ENCODE measurements around the gene MTHFD1L. TPM values are rescaled to one million over a fixed set of nuclear protein-coding genes. Genes with fewer than 3 reads are reported as not detected.

Gene MTHFD1L
- total RNA-seq, 5 donors from 2014 or later (not counting 1 experiment from before 2014, with no cell fraction given), result 9.3 to 34.2 (median 26.7) TPM

GRCh38 chr6:150993253-150993652 lies 127.8 kb downstream of the MTHFD1L start:
- H3K27ac Mint-ChIP-seq, result no peak overlapping the region
- H3K9me3 ChIP-seq, result no peaks in the 10 kb centered on the region
- peaks cover 32% of the 10 kb centered on the region for H3K36me3 Mint-ChIP-seq
- WGBS (ENCODE audit: insufficient coverage), result 100% methylated on average over 2 of the region's 7 CpGs
- ChIA-PET CTCF (no interaction called here), POLR2A (no interaction called here)
- H3K4me1 ChIP-seq (ENCODE audit: control insufficient read depth in 1 of 2, extremely low read depth in 1 of 2, insufficient read depth in 2 of 2, low read length in 2 of 2), result no peaks in the 10 kb centered on the region
- peaks cover 0 to 7% of the 10 kb centered on the region in 2 donors for H3K36me3 ChIP-seq (ENCODE audit: control insufficient read depth in 2 of 2, extremely low read depth in 1 of 2, insufficient read depth in 1 of 2, low read length in 1 of 2)
- DNase-seq (no peak), ATAC-seq (replicated peaks in 1 of 4) (no peak)
- H3K27me3 ChIP-seq (replicated peaks in 1 of 2; ENCODE audit: control insufficient read depth in 2 of 2, extremely low read depth in 1 of 2, insufficient read depth in 2 of 2, low read length in 1 of 2), result no peaks in the 10 kb centered on the region
- no peak overlapping the region for H3K4me3 Mint-ChIP-seq
- H3K9me3 Mint-ChIP-seq, result peaks cover 0 to 2% (median 0%) of the 10 kb centered on the region in 3 donors
- H3K4me3 ChIP-seq (ENCODE audit: control insufficient read depth in 1 of 2, extremely low read depth in 1 of 2, low read length in 1 of 2), result no peak overlapping the region
- no peak overlapping the region for H3K27ac ChIP-seq (ENCODE audit: low read length)
- no peaks in the 10 kb centered on the region for H3K4me1 Mint-ChIP-seq
- no peaks in the 10 kb centered on the region for H3K27me3 Mint-ChIP-seq

DNA sequence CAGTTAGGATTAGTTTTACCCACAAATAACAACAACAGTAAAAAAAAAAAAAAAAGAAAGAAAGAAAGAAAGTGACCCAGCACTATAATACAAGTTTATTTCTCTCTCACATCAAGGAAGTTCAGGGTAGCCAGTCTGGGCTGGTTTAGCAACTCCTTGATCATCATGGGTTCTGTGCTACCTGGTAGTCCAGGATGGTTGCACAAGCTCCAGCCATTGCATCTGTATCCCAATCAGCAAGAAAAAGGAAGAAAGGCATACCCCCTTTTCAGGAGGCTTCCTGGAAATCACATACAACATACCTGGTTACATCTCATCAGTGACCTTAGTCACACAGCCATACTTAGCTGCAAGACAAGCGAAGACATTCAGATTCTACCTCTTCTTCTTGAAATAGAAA lies 128.5 kb downstream of the MTHFD1L start:
- no peaks in the 10 kb centered on the region for H3K4me1 Mint-ChIP-seq
- ChIA-PET POLR2A (no interaction called here), CTCF (no interaction called here)
- WGBS (ENCODE audit: insufficient coverage), result no CpG with 5 or more reads among the region's 1 CpG
- peaks cover 32% of the 10 kb centered on the region for H3K36me3 Mint-ChIP-seq
- no peak overlapping the region for H3K4me3 Mint-ChIP-seq
- H3K4me1 ChIP-seq (ENCODE audit: control insufficient read depth in 1 of 2, extremely low read depth in 1 of 2, insufficient read depth in 2 of 2, low read length in 2 of 2), result no peaks in the 10 kb centered on the region
- H3K27me3 ChIP-seq (replicated peaks in 1 of 2; ENCODE audit: control insufficient read depth in 2 of 2, extremely low read depth in 1 of 2, insufficient read depth in 2 of 2, low read length in 1 of 2), result no peaks in the 10 kb centered on the region
- H3K27ac Mint-ChIP-seq, result no peak overlapping the region
- H3K4me3 ChIP-seq (ENCODE audit: control insufficient read depth in 1 of 2, extremely low read depth in 1 of 2, low read length in 1 of 2), result no peak overlapping the region
- no peak overlapping the region for H3K27ac ChIP-seq (ENCODE audit: low read length)
- DNase-seq, result no peak
- peaks cover 0 to 7% of the 10 kb centered on the region in 2 donors for H3K36me3 ChIP-seq (ENCODE audit: control insufficient read depth in 2 of 2, extremely low read depth in 1 of 2, insufficient read depth in 1 of 2, low read length in 1 of 2)
- ATAC-seq (replicated peaks in 1 of 4), result no peak
- no peaks in the 10 kb centered on the region for H3K9me3 ChIP-seq
- H3K27me3 Mint-ChIP-seq, result no peaks in the 10 kb centered on the region
- peaks cover 0 to 2% (median 0%) of the 10 kb centered on the region in 3 donors for H3K9me3 Mint-ChIP-seq

DNA sequence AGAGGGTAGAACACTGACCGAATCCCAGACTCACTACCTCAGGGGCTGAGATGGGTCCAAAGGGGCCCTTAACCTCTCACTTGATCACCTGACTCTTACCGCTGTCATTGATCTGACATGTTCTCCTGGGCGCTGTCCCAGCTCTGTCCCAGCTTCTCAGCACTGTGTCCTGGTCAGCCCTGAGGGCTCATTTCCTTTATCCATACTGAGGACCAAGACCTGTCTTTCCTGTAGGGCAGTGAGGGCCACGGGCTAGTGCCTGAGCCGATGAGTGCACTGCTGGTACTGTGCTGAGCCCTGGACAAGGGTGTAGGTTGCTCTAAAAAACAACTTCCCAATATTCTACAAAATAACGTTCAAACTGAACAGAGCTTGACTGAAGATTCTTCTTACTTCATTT lies 131.5 kb downstream of the MTHFD1L start:
- no peaks in the 10 kb centered on the region for H3K4me1 Mint-ChIP-seq
- CTCF ChIA-PET, result no interaction called here
- DNase-seq (no peak), ATAC-seq (replicated peaks in 1 of 4) (no peak)
- H3K27me3 ChIP-seq (replicated peaks in 1 of 2; ENCODE audit: control insufficient read depth in 2 of 2, extremely low read depth in 1 of 2, insufficient read depth in 2 of 2, low read length in 1 of 2), result no peaks in the 10 kb centered on the region
- peaks cover 0 to 2% (median 0%) of the 10 kb centered on the region in 3 donors for H3K9me3 Mint-ChIP-seq
- peaks cover 0 to 7% of the 10 kb centered on the region in 2 donors for H3K36me3 ChIP-seq (ENCODE audit: control insufficient read depth in 2 of 2, extremely low read depth in 1 of 2, insufficient read depth in 1 of 2, low read length in 1 of 2)
- H3K4me3 Mint-ChIP-seq, result no peak overlapping the region
- no peak overlapping the region for H3K27ac ChIP-seq (ENCODE audit: low read length)
- POLR2A ChIA-PET, result no interaction called here
- H3K27me3 Mint-ChIP-seq, result no peaks in the 10 kb centered on the region
- 98% methylated on average over 4 of the region's 6 CpGs for WGBS (ENCODE audit: insufficient coverage)
- no peaks in the 10 kb centered on the region for H3K4me1 ChIP-seq (ENCODE audit: control insufficient read depth in 1 of 2, extremely low read depth in 1 of 2, insufficient read depth in 2 of 2, low read length in 2 of 2)
- peaks cover 28% of the 10 kb centered on the region for H3K36me3 Mint-ChIP-seq
- H3K27ac Mint-ChIP-seq, result no peak overlapping the region
- no peak overlapping the region for H3K4me3 ChIP-seq (ENCODE audit: control insufficient read depth in 1 of 2, extremely low read depth in 1 of 2, low read length in 1 of 2)
- no peaks in the 10 kb centered on the region for H3K9me3 ChIP-seq

DNA sequence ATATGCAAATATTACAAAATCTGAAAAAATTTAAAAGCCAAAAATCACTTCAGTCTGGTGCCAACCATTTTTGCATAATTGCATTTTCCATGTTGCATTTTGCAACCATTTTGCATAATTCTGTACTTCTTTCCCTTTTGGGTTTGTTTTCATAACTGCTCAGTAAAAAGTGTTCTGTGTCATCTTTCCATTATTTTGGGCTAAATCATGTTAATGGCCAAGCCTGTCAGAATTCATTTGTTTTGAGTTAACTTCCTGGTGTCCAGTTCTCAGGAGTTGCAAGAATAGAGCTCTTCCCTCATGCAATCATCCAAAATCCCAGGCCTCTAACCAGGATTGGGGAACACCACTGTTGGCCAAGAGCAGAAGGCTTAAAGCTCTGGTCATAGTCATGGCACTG lies 133.6 kb downstream of the MTHFD1L start:
- Histone ChIP-seq H3K4me3 (ENCODE audit: control insufficient read depth in 1 of 2, extremely low read depth in 1 of 2, low read length in 1 of 2) (no peak overlapping the region), H3K9me3 (no peaks in the 10 kb centered on the region), H3K27me3 (replicated peaks in 1 of 2; ENCODE audit: control insufficient read depth in 2 of 2, extremely low read depth in 1 of 2, insufficient read depth in 2 of 2, low read length in 1 of 2) (no peaks in the 10 kb centered on the region), H3K36me3 (ENCODE audit: control insufficient read depth in 2 of 2, extremely low read depth in 1 of 2, insufficient read depth in 1 of 2, low read length in 1 of 2) (peaks cover 0 to 7% of the 10 kb centered on the region in 2 donors), H3K4me1 (ENCODE audit: control insufficient read depth in 1 of 2, extremely low read depth in 1 of 2, insufficient read depth in 2 of 2, low read length in 2 of 2) (peaks cover 0 to under 1% of the 10 kb centered on the region in 2 experiments), H3K27ac (ENCODE audit: low read length) (no peak overlapping the region)
- Mint-ChIP-seq H3K4me3 (no peak overlapping the region), H3K9me3 (no peaks in the 10 kb centered on the region), H3K27ac (no peak overlapping the region), H3K36me3 (peaks cover 14% of the 10 kb centered on the region), H3K27me3 (no peaks in the 10 kb centered on the region), H3K4me1 (peaks cover 0 to under 1% (median 0%) of the 10 kb centered on the region in 3 donors)
- ChIA-PET POLR2A (no interaction called here), CTCF (interaction anchor here (0.6 to 0.9 kb wide), 3 partner anchors 13 to 18 kb away, joined by 3 read pairs; no protein-coding TSS in a partner anchor)
- ATAC-seq (replicated peaks in 1 of 4), result no peak
- DNase-seq, result no peak

DNA sequence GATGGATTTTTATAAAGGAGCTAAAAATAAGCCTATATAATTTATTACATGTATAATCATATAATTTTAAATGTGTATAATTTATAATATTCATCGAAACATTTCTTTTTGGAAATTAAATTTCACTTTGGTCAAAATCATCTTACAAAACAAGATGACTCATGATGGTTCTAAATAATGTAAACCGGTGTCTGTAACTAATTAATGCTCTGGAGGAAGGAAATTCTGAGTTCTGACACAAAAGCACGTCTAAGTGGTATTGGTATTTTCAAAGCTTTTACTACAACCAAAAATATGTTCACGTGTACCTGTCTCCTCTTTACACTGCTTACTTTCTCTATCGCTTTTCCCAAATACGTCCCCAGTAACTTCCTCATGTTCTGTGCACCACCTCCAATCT lies 134.1 kb downstream of the MTHFD1L start:
- Mint-ChIP-seq H3K4me3 (no peak overlapping the region), H3K27ac (no peak overlapping the region), H3K27me3 (no peaks in the 10 kb centered on the region), H3K4me1 (peaks cover 4 to 6% (median 4%) of the 10 kb centered on the region in 3 donors), H3K9me3 (no peaks in the 10 kb centered on the region), H3K36me3 (peaks cover 10% of the 10 kb centered on the region)
- peaks cover 0 to 4% of the 10 kb centered on the region in 2 experiments for H3K4me1 ChIP-seq (ENCODE audit: control insufficient read depth in 1 of 2, extremely low read depth in 1 of 2, insufficient read depth in 2 of 2, low read length in 2 of 2)
- no peak overlapping the region for H3K27ac ChIP-seq (ENCODE audit: low read length)
- no CpG with 5 or more reads among the region's 6 CpGs for WGBS (ENCODE audit: insufficient coverage)
- no peaks in the 10 kb centered on the region for H3K9me3 ChIP-seq
- ChIA-PET CTCF (interaction anchor here (0.6 to 1.2 kb wide), 3 partner anchors 12 to 18 kb away, joined by 3 to 6 read pairs (median 3); no protein-coding TSS in a partner anchor), POLR2A (interaction anchor here in 1 of 2 donors (0.5 kb wide), 1 partner anchor 1241 kb away, joined by 7 read pairs; no protein-coding TSS in a partner anchor)
- H3K27me3 ChIP-seq (replicated peaks in 1 of 2; ENCODE audit: control insufficient read depth in 2 of 2, extremely low read depth in 1 of 2, insufficient read depth in 2 of 2, low read length in 1 of 2), result no peaks in the 10 kb centered on the region
- no peak overlapping the region for H3K4me3 ChIP-seq (ENCODE audit: control insufficient read depth in 1 of 2, extremely low read depth in 1 of 2, low read length in 1 of 2)
- no peak for DNase-seq
- no peak for ATAC-seq (replicated peaks in 1 of 4)
- peaks cover 0 to 5% of the 10 kb centered on the region in 2 donors for H3K36me3 ChIP-seq (ENCODE audit: control insufficient read depth in 2 of 2, extremely low read depth in 1 of 2, insufficient read depth in 1 of 2, low read length in 1 of 2)

DNA sequence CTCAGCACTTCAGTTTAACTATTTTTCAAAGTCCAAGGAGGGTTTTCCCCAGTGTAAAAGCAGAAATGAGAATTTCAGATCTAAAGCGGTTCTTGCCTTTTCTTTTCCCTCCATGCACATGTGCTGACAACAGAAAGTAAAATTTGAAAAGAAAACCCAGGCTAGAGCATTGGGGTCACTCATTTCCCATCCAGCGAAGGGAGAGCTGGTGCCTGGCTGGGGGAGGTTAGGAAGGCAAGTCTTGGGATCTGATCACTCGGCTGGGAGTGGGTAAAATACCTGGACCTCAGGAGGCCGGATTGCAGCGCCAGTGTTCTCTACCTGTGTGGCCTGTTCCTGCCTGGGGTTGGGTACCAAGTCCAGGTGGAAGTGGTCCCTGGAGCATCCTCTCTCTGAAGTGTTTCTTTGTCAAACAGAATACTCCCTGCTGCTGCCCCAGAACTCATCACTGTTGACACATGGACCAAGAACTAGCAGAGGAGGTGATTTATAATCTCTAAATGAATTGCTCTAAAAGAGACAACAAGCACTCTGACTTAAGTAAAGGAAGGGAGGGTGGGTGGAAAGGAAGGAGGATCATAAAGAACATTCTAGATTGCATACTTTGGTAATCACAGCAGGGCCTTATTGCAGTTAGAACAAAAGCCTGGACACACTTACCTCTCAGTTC lies 136.0 kb downstream of the MTHFD1L start:
- ATAC-seq (replicated peaks in 1 of 4), result no peak
- Histone ChIP-seq H3K36me3 (ENCODE audit: control insufficient read depth in 2 of 2, extremely low read depth in 1 of 2, insufficient read depth in 1 of 2, low read length in 1 of 2) (peaks cover 0 to 3% of the 10 kb centered on the region in 2 donors), H3K4me1 (ENCODE audit: control insufficient read depth in 1 of 2, extremely low read depth in 1 of 2, insufficient read depth in 2 of 2, low read length in 2 of 2) (peaks cover 0 to 11% of the 10 kb centered on the region in 2 experiments), H3K4me3 (ENCODE audit: control insufficient read depth in 1 of 2, extremely low read depth in 1 of 2, low read length in 1 of 2) (no peak overlapping the region), H3K27ac (ENCODE audit: low read length) (no peak overlapping the region), H3K27me3 (replicated peaks in 1 of 2; ENCODE audit: control insufficient read depth in 2 of 2, extremely low read depth in 1 of 2, insufficient read depth in 2 of 2, low read length in 1 of 2) (no peaks in the 10 kb centered on the region), H3K9me3 (no peaks in the 10 kb centered on the region)
- POLR2A ChIA-PET, result no interaction called here
- Mint-ChIP-seq H3K36me3 (peaks cover 3% of the 10 kb centered on the region), H3K27me3 (no peaks in the 10 kb centered on the region), H3K9me3 (no peaks in the 10 kb centered on the region), H3K4me3 (no peak overlapping the region), H3K4me1 (peaks cover 6 to 23% (median 16%) of the 10 kb centered on the region in 3 donors), H3K27ac (no peak overlapping the region)
- CTCF ChIA-PET, result interaction anchor here in 1 of 2 donors (0.7 to 1.1 kb wide), 2 partner anchors 12 to 13 kb away, joined by 3 to 5 read pairs; no protein-coding TSS in a partner anchor
- WGBS (ENCODE audit: insufficient coverage), result 91% methylated on average over 4 of the region's 5 CpGs
- no peak for DNase-seq
